Esophagus muscularis mucosa (tissue), 4 donors: Measurements from ENCODE around the gene PLXDC2.

Experiments used
- CTCF ChIP-seq, 3 experiments: fragments of 200-600 bp in 2 of 3; fragments of 450-650 bp in 1 of 3; sonication (generic) in 2 of 3; IDR thresholded peaks; one replicate each; pipeline ENCODE4 v1.5.1; 2017 to 2019; ENCODE audit warnings: antibody characterized with exemption in 3 of 3, mild to moderate bottlenecking in 2 of 3, moderate library complexity in 1 of 3
- EP300 ChIP-seq: sonication (generic); formaldehyde crosslinking; IDR thresholded peaks from one replicate; pipeline ENCODE4 v1.6.1; 2017; ENCODE audit warnings: antibody characterized with exemption
- POLR2A ChIP-seq: fragments of 450-650 bp; IDR thresholded peaks from one replicate; pipeline ENCODE4 v1.6.1; 2017; ENCODE audit warnings: antibody characterized with exemption, moderate library complexity, mild to moderate bottlenecking, low read depth
- POLR2AphosphoS5 ChIP-seq, 2 donors: sonication (generic); formaldehyde crosslinking; IDR thresholded peaks; one replicate each; pipeline ENCODE4 v1.6.1; 2017; ENCODE audit warnings: antibody characterized with exemption in 2 of 2

- no peak for TF ChIP-seq POLR2AphosphoS5 (IDR thresholded peaks at IDR 0.05)
- no peak for TF ChIP-seq CTCF (IDR thresholded peaks at IDR 0.05)
- TF ChIP-seq EP300 = no peak
- no peak for TF ChIP-seq POLR2A
Observed at GRCh38 chr10:20048161-20048560, 231.9 kb downstream of the PLXDC2 start.
